Neuronal stem cell (in vitro differentiated cells): ENCODE measurements around the gene MLYCD.
A peak's percentile ranks its signal among the peaks of the same experiment; 100 is the strongest.

Experiments used
- DNase-seq: peaks from one replicate; pipeline ENCODE4 v3.0.0-alpha.2; 2013; ENCODE audit warnings: low spot score
- H2AFZ ChIP-seq: one replicate; pipeline ENCODE4 v1.6.1; 2013; ENCODE audit warnings: mild to moderate bottlenecking, low read length, inconsistent platforms
- H2AK5ac ChIP-seq: 2 replicates; pipeline ENCODE4 v1.6.1; 2013; ENCODE audit warnings: low read depth, mild to moderate bottlenecking, inconsistent platforms, low read length, moderate library complexity, mixed read lengths
- H2BK120ac ChIP-seq: 2 replicates; pipeline ENCODE4 v1.6.1; 2013; ENCODE audit warnings: low read depth, mild to moderate bottlenecking, inconsistent platforms, low read length, moderate library complexity, mixed read lengths
- H2BK12ac ChIP-seq: one replicate; pipeline ENCODE4 v1.6.1; 2013; ENCODE audit warnings: low read length, inconsistent platforms
- H2BK15ac ChIP-seq: 2 replicates; pipeline ENCODE4 v1.6.1; 2013; ENCODE audit warnings: mild to moderate bottlenecking, low read length, inconsistent platforms, mixed read lengths
- H2BK5ac ChIP-seq: one replicate; pipeline ENCODE4 v1.6.1; 2013; ENCODE audit warnings: inconsistent platforms, mild to moderate bottlenecking, low read length, moderate library complexity
- H3K14ac ChIP-seq: one replicate; pipeline ENCODE4 v1.6.1; 2013; ENCODE audit warnings: low read length, inconsistent platforms
- H3K18ac ChIP-seq: 2 replicates; pipeline ENCODE4 v1.6.1; 2013; ENCODE audit warnings: low read length, inconsistent platforms
- H3K23ac ChIP-seq: 2 replicates; pipeline ENCODE4 v1.6.1; 2013; ENCODE audit warnings: low read depth, mild to moderate bottlenecking, mixed read lengths, low read length, inconsistent platforms; ENCODE audit not compliant: poor library complexity
- H3K27ac ChIP-seq: replicated peaks from 3 replicates; pipeline ENCODE4 v1.5.1; 2013; ENCODE audit warnings: low read length, inconsistent platforms
- H3K27me3 ChIP-seq, 3 experiments: 2 replicates each; pipeline ENCODE4 v1.6.1; 2013; ENCODE audit warnings: low read length in 3 of 3, mild to moderate bottlenecking in 2 of 3, inconsistent platforms in 1 of 3, low read depth in 1 of 3, mixed read lengths in 1 of 3, moderate library complexity in 1 of 3; ENCODE audit not compliant: control insufficient read depth in 3 of 3, insufficient read depth in 3 of 3
- H3K36me3 ChIP-seq, 2 donors: replicated peaks in 1 of 2; 2 replicates each; pipeline ENCODE4 v1.6.1; 2013; ENCODE audit warnings: low read length in 2 of 2; ENCODE audit not compliant: control insufficient read depth in 2 of 2, insufficient read depth in 2 of 2
- H3K4ac ChIP-seq: 2 replicates; pipeline ENCODE4 v1.6.1; 2013; ENCODE audit warnings: inconsistent platforms, mild to moderate bottlenecking, low read length, moderate library complexity
- H3K4me1 ChIP-seq, 2 donors: 1 replicate in 1 of 2; 2 replicates in 1 of 2; pipeline ENCODE4 v1.6.1; 2013; ENCODE audit warnings: low read length in 2 of 2, low read depth in 1 of 2; ENCODE audit not compliant: control insufficient read depth in 2 of 2, insufficient read depth in 1 of 2
- H3K4me2 ChIP-seq: one replicate; pipeline ENCODE4 v1.6.1; 2013; ENCODE audit warnings: mild to moderate bottlenecking, low read length, inconsistent platforms; ENCODE audit not compliant: insufficient read depth, poor library complexity, severe bottlenecking
- H3K4me3 ChIP-seq, 2 donors: 2 replicates each; pipeline ENCODE4 v1.5.1; 2013; ENCODE audit warnings: low read length in 2 of 2, mild to moderate bottlenecking in 2 of 2, inconsistent platforms in 1 of 2, moderate library complexity in 1 of 2
- H3K79me1 ChIP-seq: one replicate; pipeline ENCODE4 v1.6.1; 2013; ENCODE audit warnings: low read depth, mild to moderate bottlenecking, inconsistent platforms, low read length, moderate library complexity
- H3K9ac ChIP-seq: one replicate; pipeline ENCODE4 v1.6.1; 2013; ENCODE audit warnings: mild to moderate bottlenecking, low read depth, low read length, inconsistent platforms; ENCODE audit not compliant: poor library complexity
- H3K9me3 ChIP-seq, 2 donors: replicated peaks in 1 of 2; 2 replicates each; pipeline versions ENCODE3 to v1.6.1; 2013; ENCODE audit warnings: low read length in 2 of 2, mild to moderate bottlenecking in 2 of 2, inconsistent platforms in 1 of 2, low read depth in 1 of 2, mixed read lengths in 1 of 2, moderate library complexity in 1 of 2; ENCODE audit not compliant: control insufficient read depth in 2 of 2, insufficient read depth in 1 of 2
- H4K8ac ChIP-seq: one replicate; pipeline ENCODE4 v1.6.1; 2013; ENCODE audit warnings: low read depth, mild to moderate bottlenecking, inconsistent platforms, low read length, moderate library complexity
- H4K91ac ChIP-seq: one replicate; pipeline ENCODE4 v1.6.1; 2013; ENCODE audit warnings: low read length, low read depth, mild to moderate bottlenecking, inconsistent platforms; ENCODE audit not compliant: poor library complexity
- WGBS, 2 donors: extraction: QIAGEN DNeasy Blood & Tissue Kit; methylation state at CpG; one replicate each; pipeline ENCODE4 v1.1.7; 2013; ENCODE audit warnings: missing lambda C conversion rate in 2 of 2, mixed read lengths in 1 of 2; ENCODE audit not compliant: insufficient read length in 2 of 2, insufficient replicate concordance in 1 of 2; ENCODE audit errors: extremely low coverage in 2 of 2; 5-methylcytosine and 5-hydroxymethylcytosine counted together

The MLYCD gene

DNA sequence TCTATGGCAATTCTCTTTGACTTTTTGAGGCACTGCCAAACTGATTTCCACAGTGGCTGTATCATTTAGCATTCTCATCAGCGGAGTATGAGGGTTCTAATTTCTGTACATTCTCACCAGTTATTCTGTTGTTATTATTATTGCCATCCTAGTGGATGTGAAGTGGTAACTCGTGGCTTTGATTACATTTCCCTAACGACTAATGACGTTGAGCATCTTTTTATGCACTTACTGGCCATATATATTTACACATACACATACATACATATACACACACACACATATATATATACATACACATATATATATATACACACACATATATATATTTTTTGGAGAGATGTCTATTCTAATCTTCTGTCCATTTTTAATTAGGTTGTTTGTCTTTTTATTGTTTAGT is 3.7 kb upstream of the MLYCD start:
- no peak overlapping the region for H2BK15ac ChIP-seq
- H4K91ac ChIP-seq, result no peak overlapping the region
- H3K14ac ChIP-seq, result no peak overlapping the region
- H3K9me3 ChIP-seq, result peaks cover 0 to 8% of the 10 kb centered on the region in 2 donors
- no CpG with 5 or more reads among the region's 4 CpGs for WGBS, 2 donors
- no peaks in the 10 kb centered on the region for H3K79me1 ChIP-seq
- H2BK5ac ChIP-seq, result no peak overlapping the region
- H3K36me3 ChIP-seq, result no peaks in the 10 kb centered on the region
- peaks cover 7 to 10% of the 10 kb centered on the region in 2 donors for H3K4me1 ChIP-seq
- H2AK5ac ChIP-seq, result no peak overlapping the region
- H2BK12ac ChIP-seq, result no peak overlapping the region
- H2BK120ac ChIP-seq, result no peak overlapping the region
- no peak overlapping the region for H3K18ac ChIP-seq
- H3K4me3 ChIP-seq, result no peak overlapping the region
- no peak for DNase-seq
- H3K4me2 ChIP-seq, result no peak overlapping the region
- H2AFZ ChIP-seq, result no peak overlapping the region
- peaks cover 0 to 5% (median 0%) of the 10 kb centered on the region in 3 experiments for H3K27me3 ChIP-seq
- no peak overlapping the region for H3K27ac ChIP-seq
- no peak overlapping the region for H3K23ac ChIP-seq
- no peak overlapping the region for H4K8ac ChIP-seq
- H3K4ac ChIP-seq, result no peak overlapping the region
- H3K9ac ChIP-seq, result no peak overlapping the region

DNA sequence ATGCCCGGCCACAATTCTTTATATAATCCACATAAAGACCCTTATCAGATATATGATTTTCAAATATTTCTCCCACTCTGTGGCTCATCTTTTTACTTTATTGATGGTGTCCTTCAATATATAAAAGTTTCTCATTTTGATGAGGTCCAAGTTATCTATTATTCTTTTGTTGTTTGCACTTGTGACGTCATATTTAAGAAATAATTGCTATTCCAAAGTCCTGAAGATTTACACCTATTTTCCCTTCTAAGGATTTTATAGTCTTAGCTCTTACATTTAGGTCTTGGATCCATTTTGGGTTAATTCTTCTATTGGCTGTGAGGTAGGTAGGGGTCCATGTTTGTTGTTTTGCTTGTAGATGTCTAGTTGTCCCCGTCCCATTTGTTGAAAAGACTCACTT is 3.0 kb upstream of the MLYCD start:
- H3K4me1 ChIP-seq, result peaks cover 7 to 11% of the 10 kb centered on the region in 2 donors
- no peak overlapping the region for H4K8ac ChIP-seq
- DNase-seq, result no peak
- H2BK12ac ChIP-seq, result no peak overlapping the region
- H3K14ac ChIP-seq, result no peak overlapping the region
- H2AK5ac ChIP-seq, result no peak overlapping the region
- no peak overlapping the region for H3K18ac ChIP-seq
- no CpG with 5 or more reads among the region's 3 CpGs for WGBS, 2 donors
- H3K9ac ChIP-seq, result no peak overlapping the region
- no peak overlapping the region for H3K4ac ChIP-seq
- no peak overlapping the region for H2BK5ac ChIP-seq
- no peaks in the 10 kb centered on the region for H3K36me3 ChIP-seq
- no peak overlapping the region for H3K23ac ChIP-seq
- H3K4me2 ChIP-seq, result no peak overlapping the region
- H4K91ac ChIP-seq, result no peak overlapping the region
- H2AFZ ChIP-seq, result no peak overlapping the region
- H3K4me3 ChIP-seq, result no peak overlapping the region
- peaks cover 0 to 5% (median 0%) of the 10 kb centered on the region in 3 experiments for H3K27me3 ChIP-seq
- H3K27ac ChIP-seq, result no peak overlapping the region
- H2BK120ac ChIP-seq, result no peak overlapping the region
- no peak overlapping the region for H2BK15ac ChIP-seq
- peaks cover 0 to 4% of the 10 kb centered on the region in 2 donors for H3K9me3 ChIP-seq
- H3K79me1 ChIP-seq, result no peaks in the 10 kb centered on the region

DNA sequence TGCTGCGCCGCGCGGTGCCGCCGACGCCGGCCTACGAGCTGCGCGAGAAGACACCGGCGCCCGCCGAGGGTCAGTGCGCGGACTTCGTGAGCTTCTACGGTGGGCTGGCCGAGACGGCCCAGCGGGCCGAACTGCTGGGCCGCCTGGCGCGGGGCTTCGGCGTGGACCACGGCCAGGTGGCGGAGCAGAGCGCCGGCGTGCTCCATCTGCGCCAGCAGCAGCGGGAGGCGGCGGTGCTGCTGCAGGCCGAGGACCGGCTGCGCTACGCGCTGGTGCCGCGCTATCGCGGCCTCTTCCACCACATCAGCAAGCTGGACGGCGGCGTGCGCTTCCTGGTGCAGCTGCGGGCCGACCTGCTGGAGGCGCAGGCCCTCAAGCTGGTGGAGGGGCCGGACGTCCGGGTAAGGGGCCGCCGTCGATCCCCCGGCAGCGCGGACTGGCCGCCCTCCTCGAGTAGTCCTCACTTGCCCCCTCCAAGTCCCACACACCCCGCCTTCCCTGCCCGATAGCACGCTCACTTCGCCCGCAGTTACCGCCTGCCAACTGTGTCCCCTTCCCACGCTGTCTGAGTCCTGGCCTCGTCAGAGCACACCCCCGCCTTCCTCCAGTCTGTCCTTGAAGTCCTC is 470 bp downstream of the MLYCD start:
- Histone ChIP-seq H3K9ac (peak overlapping the region; percentile 92), H3K36me3 (peaks cover 0 to 4% of the 10 kb centered on the region in 2 donors), H2BK12ac (no peak overlapping the region), H3K4me2 (peak overlapping the region; percentile 73), H3K27me3 (peaks cover 0 to 5% (median 0%) of the 10 kb centered on the region in 3 experiments), H3K18ac (peak overlapping the region; percentile 74), H3K4ac (no peak overlapping the region), H2BK5ac (no peak overlapping the region), H2AFZ (peak overlapping the region; percentile 87), H3K4me1 (peaks cover 7 to 16% of the 10 kb centered on the region in 2 donors), H3K23ac (peak overlapping the region; percentile 93), H3K27ac (no peak overlapping the region), H3K14ac (peak overlapping the region; percentile 79), H3K9me3 (no peaks in the 10 kb centered on the region), H2BK120ac (no peak overlapping the region), H3K79me1 (no peaks in the 10 kb centered on the region), H2BK15ac (no peak overlapping the region), H4K91ac (no peak overlapping the region), H2AK5ac (no peak overlapping the region), H4K8ac (peak overlapping the region; percentile 90), H3K4me3 (peak overlapping the region; percentile 84 to 91)
- WGBS, 2 donors, result no CpG with 5 or more reads among the region's 73 CpGs
- DNase-seq, result peak; percentile 51

GRCh38 chr16:83899978-83900377 is 1.1 kb downstream of the MLYCD start:
- Histone ChIP-seq H2BK12ac (no peak overlapping the region), H4K8ac (no peak overlapping the region), H3K9ac (no peak overlapping the region), H3K36me3 (peaks cover 0 to 6% of the 10 kb centered on the region in 2 donors), H3K27me3 (peaks cover 0 to 5% (median 0%) of the 10 kb centered on the region in 3 experiments), H3K23ac (no peak overlapping the region), H3K4me2 (peak overlapping the region; percentile 73), H3K4me1 (peaks cover 7 to 16% of the 10 kb centered on the region in 2 donors), H3K4ac (no peak overlapping the region), H2AFZ (no peak overlapping the region), H2BK5ac (no peak overlapping the region), H2AK5ac (no peak overlapping the region), H2BK120ac (no peak overlapping the region), H2BK15ac (no peak overlapping the region), H3K18ac (no peak overlapping the region), H3K14ac (no peak overlapping the region), H4K91ac (no peak overlapping the region), H3K79me1 (no peaks in the 10 kb centered on the region), H3K9me3 (no peaks in the 10 kb centered on the region), H3K27ac (no peak overlapping the region), H3K4me3 (peak overlapping the region; percentile 27 to 84)
- no CpG with 5 or more reads among the region's 3 CpGs for WGBS, 2 donors
- no peak for DNase-seq
